SK-N-SH (cell line): ENCODE data around the gene GPC4. TPM values are rescaled to one million over a fixed set of nuclear protein-coding genes. Genes with fewer than 3 reads are reported as not detected.

ENCODE experiments used
- CTCF ChIA-PET: fragments of 300-600, 350-600 bp; formaldehyde crosslinking; extraction: SDS; loops from one replicate; lab custom pipeline; 2021; lab: Yijun Ruan, JAX
- POLR2A ChIA-PET: fragments of 350-600 bp; sonication (Branson Sonifier 250); formaldehyde crosslinking; extraction: SDS; loops from one replicate; lab custom pipeline; 2020; ENCODE audit warnings: antibody characterized with exemption, inconsistent platforms; lab: Yijun Ruan, JAX
- DNase-seq: peaks from one replicate; pipeline ENCODE4 v3.0.0; 2012
- H2AFZ ChIP-seq: fragments of 200-600 bp; sonication (generic); 2 replicates; pipeline ENCODE4 v1.8.1; 2016; ENCODE audit warnings: antibody characterized with exemption, mild to moderate bottlenecking, low read depth
- H3F3A ChIP-seq: fragments of 200-600 bp; sonication (generic); replicated peaks from 2 replicates; pipeline ENCODE3; 2016; ENCODE audit warnings: antibody characterized with exemption, mild to moderate bottlenecking; ENCODE audit not compliant: insufficient read depth
- H3K27ac ChIP-seq, 2 experiments: fragments of 200-500 bp in 1 of 2; fragments of 200-600 bp in 1 of 2; sonication (Bioruptor generic) in 1 of 2; sonication (generic), shearing (Covaris generic) in 1 of 2; 2 replicates each; pipeline versions ENCODE4 v1.5.1 to v1.6.1; 2014 to 2016; ENCODE audit warnings: low read depth in 2 of 2, inconsistent platforms in 1 of 2, low read length in 1 of 2, mild to moderate bottlenecking in 1 of 2, mixed read lengths in 1 of 2
- H3K27me3 ChIP-seq: fragments of 200-600 bp; sonication (generic), shearing (Covaris generic); 2 replicates; pipeline ENCODE4 v1.6.1; 2016; ENCODE audit warnings: mixed run types; ENCODE audit not compliant: insufficient read depth
- H3K36me3 ChIP-seq, 2 experiments: fragments of 200-500 bp in 1 of 2; fragments of 200-600 bp in 1 of 2; sonication (Bioruptor generic) in 1 of 2; sonication (generic) in 1 of 2; replicated peaks in 1 of 2; 2 replicates each; pipeline versions ENCODE3 to v1.5.1; 2014 to 2016; ENCODE audit warnings: low read length in 1 of 2, mild to moderate bottlenecking in 1 of 2; ENCODE audit not compliant: insufficient read depth in 2 of 2, control insufficient read depth in 1 of 2
- H3K4me1 ChIP-seq, 2 experiments: fragments of 200-500 bp in 1 of 2; fragments of 200-600 bp in 1 of 2; sonication (Bioruptor generic) in 1 of 2; sonication (generic), shearing (Covaris generic) in 1 of 2; 2 replicates each; pipeline versions ENCODE4 v1.5.1 to v1.6.1; 2014 to 2016; ENCODE audit warnings: low read depth in 1 of 2, low read length in 1 of 2, mixed run types in 1 of 2; ENCODE audit not compliant: insufficient read depth in 2 of 2, control insufficient read depth in 1 of 2
- H3K4me2 ChIP-seq: fragments of 200-600 bp; sonication (generic), shearing (Covaris generic); 2 replicates; pipeline ENCODE4 v1.6.1; 2017; ENCODE audit warnings: mixed run types
- H3K4me3 ChIP-seq, 2 experiments: fragments of 200-500 bp in 1 of 2; fragments of 200-600 bp in 1 of 2; sonication (Bioruptor generic) in 1 of 2; sonication (generic), shearing (Covaris generic) in 1 of 2; 2 replicates each; pipeline versions ENCODE4 v1.5.1 to v1.8.1; 2014 to 2016; ENCODE audit warnings: low read depth in 2 of 2, inconsistent platforms in 1 of 2, low read length in 1 of 2, mild to moderate bottlenecking in 1 of 2, mixed read lengths in 1 of 2, moderate library complexity in 1 of 2
- H3K79me2 ChIP-seq: fragments of 200-600 bp; sonication (generic); 2 replicates; pipeline ENCODE4 v1.8.1; 2017; ENCODE audit warnings: mild to moderate bottlenecking; ENCODE audit not compliant: insufficient read depth
- H3K9ac ChIP-seq: fragments of 200-600 bp; sonication (generic); 2 replicates; pipeline ENCODE4 v1.6.1; 2017; ENCODE audit warnings: mixed run types
- H3K9me2 ChIP-seq: fragments of 200-600 bp; sonication (generic); 2 replicates; pipeline ENCODE4 v1.6.1; 2017; ENCODE audit warnings: mixed run types
- H3K9me3 ChIP-seq: fragments of 200-600 bp; sonication (generic); 2 replicates; pipeline ENCODE4 v1.6.1; 2017; ENCODE audit warnings: mixed run types, mild to moderate bottlenecking, moderate library complexity
- H4K20me1 ChIP-seq: fragments of 200-600 bp; sonication (generic); 2 replicates; pipeline ENCODE4 v1.6.1; 2017; ENCODE audit warnings: mild to moderate bottlenecking, mixed run types; ENCODE audit not compliant: insufficient read depth
- CHD2 ChIP-seq: fragments of 150-350 bp; IDR thresholded peaks from 2 replicates; pipeline ENCODE4 v1.6.1; 2018; ENCODE audit warnings: low read length; ENCODE audit not compliant: partially characterized antibody
- FOXJ3 ChIP-seq: sonication (generic); formaldehyde crosslinking; IDR thresholded peaks from 2 replicates; pipeline ENCODE4 v1.5.1; 2020; ENCODE audit warnings: mild to moderate bottlenecking, missing genetic modification reagents
- FOXM1 ChIP-seq: IDR thresholded peaks from 2 replicates; pipeline ENCODE4 v1.4.0; 2012; ENCODE audit warnings: low read depth, mild to moderate bottlenecking
- GATA2 ChIP-seq: sonication (generic); formaldehyde crosslinking; IDR thresholded peaks from 2 replicates; pipeline ENCODE4 v1.5.0; 2020; ENCODE audit warnings: mild to moderate bottlenecking, missing genetic modification reagents
- JUND ChIP-seq: IDR thresholded peaks from 2 replicates; pipeline ENCODE4 v1.4.0; 2012
- MXI1 ChIP-seq: IDR thresholded peaks from 2 replicates; pipeline ENCODE4 v1.6.1; 2012; ENCODE audit warnings: mild to moderate bottlenecking, low read depth, low read length, improper control_type of control experiment
- NFIC ChIP-seq: IDR thresholded peaks from 2 replicates; pipeline ENCODE4 v1.4.0; 2012; ENCODE audit warnings: borderline replicate concordance
- RCOR1 ChIP-seq: fragments of 150-350 bp; IDR thresholded peaks from 2 replicates; pipeline ENCODE4 v1.6.1; 2017; ENCODE audit warnings: antibody characterized with exemption, low read length
- RFX5 ChIP-seq: IDR thresholded peaks from 2 replicates; pipeline ENCODE4 v1.6.1; 2012; ENCODE audit warnings: mild to moderate bottlenecking, improper control_type of control experiment, low read length
- RXRA ChIP-seq: IDR thresholded peaks from 2 replicates; pipeline ENCODE4 v1.4.0; 2012; ENCODE audit warnings: low read depth, mild to moderate bottlenecking, borderline replicate concordance
- SMC3 ChIP-seq: IDR thresholded peaks from 2 replicates; pipeline ENCODE4 v1.6.1; 2012; ENCODE audit warnings: low read depth, low read length, improper control_type of control experiment
- TCF12 ChIP-seq: IDR thresholded peaks from 2 replicates; pipeline ENCODE4 v1.4.0; 2012
- YY1 ChIP-seq: IDR thresholded peaks from 2 replicates; pipeline ENCODE4 v1.4.0; 2012; ENCODE audit warnings: low read depth, mild to moderate bottlenecking
- WGBS: methylation state at CpG from one replicate; pipeline ENCODE4 v1.1.6; 2017; ENCODE audit warnings: low lambda C conversion rate; 5-methylcytosine and 5-hydroxymethylcytosine counted together
- polyA plus RNA-seq, 3 experiments: library from polyadenylated mRNA; depleted of rRNA; stranded (reverse); fragments of >200 nt; gene quantifications; 2 replicates each; pipeline ENCODE4 v1.2.3, GENCODE V29; 2012
- TF ChIP-seq, protein P1 (sequence below): IDR thresholded peaks from 2 replicates; pipeline ENCODE4 v1.4.0; 2012; ENCODE audit warnings: low read depth, borderline replicate concordance
- TF ChIP-seq, protein P2 (sequence below): IDR thresholded peaks from 2 replicates; pipeline ENCODE4 v1.6.1; 2012; ENCODE audit warnings: mild to moderate bottlenecking, low read depth, low read length, moderate library complexity
- TF ChIP-seq, protein P3 (sequence below): IDR thresholded peaks from 2 replicates; pipeline ENCODE4; 2012

GPC4 gene
- polyA plus RNA-seq, 1 of the 3 experiments (the other 2 are of a cell fraction) = 0.16 TPM

DNA sequence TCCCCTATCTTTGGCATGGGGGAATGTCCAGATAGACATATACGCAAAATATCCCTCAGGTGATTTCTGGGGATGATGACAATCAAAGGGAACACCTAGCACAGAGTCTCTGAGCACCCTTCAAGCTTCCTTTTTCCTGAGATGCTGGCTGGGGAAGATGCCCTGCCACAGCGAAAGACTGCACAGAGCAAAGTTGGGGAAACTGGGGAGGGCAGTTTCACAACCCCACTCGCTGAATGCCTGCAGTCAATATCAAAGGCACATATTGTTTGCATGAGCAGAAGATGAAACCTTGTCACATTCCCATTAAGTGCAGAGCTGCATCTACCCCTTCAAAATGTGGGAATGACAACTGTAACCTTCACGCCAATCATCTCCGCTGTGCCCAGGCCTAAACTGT, 2.6 kb downstream of the GPC4 start:
- 44% methylated on average over 5 of the region's 5 CpGs for WGBS
- Histone ChIP-seq H3K9me3 (no peaks in the 10 kb centered on the region), H3K4me1 (no peaks in the 10 kb centered on the region; a peak in 1 of 4 replicates), H3K4me2 (no peak overlapping the region), H3K79me2 (no peaks in the 10 kb centered on the region), H3K27me3 (peaks cover 42% of the 10 kb centered on the region; the same call in 1 of the 2 replicates), H3K27ac (no peak overlapping the region), H2AFZ (no peak overlapping the region), H4K20me1 (no peaks in the 10 kb centered on the region), H3F3A (no peaks in the 10 kb centered on the region), H3K9me2 (no peaks in the 10 kb centered on the region), H3K9ac (no peak overlapping the region), H3K4me3 (no peak overlapping the region), H3K36me3 (no peaks in the 10 kb centered on the region)
- DNase-seq = no peak
- ChIA-PET CTCF (no interaction called here), POLR2A (no interaction called here)
- TF ChIP-seq YY1 (no peak), FOXM1 (no peak), TCF12 (no peak), NFIC (no peak), RFX5 (no peak), GATA2 (no peak), MXI1 (no peak), RCOR1 (no peak), FOXJ3 (no peak), SMC3 (no peak), JUND (no peak), RXRA (no peak), CHD2 (no peak)
- TF ChIP-seq, protein P1, sequence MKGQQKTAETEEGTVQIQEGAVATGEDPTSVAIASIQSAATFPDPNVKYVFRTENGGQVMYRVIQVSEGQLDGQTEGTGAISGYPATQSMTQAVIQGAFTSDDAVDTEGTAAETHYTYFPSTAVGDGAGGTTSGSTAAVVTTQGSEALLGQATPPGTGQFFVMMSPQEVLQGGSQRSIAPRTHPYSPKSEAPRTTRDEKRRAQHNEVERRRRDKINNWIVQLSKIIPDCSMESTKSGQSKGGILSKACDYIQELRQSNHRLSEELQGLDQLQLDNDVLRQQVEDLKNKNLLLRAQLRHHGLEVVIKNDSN = no peak
- TF ChIP-seq, protein P2, sequence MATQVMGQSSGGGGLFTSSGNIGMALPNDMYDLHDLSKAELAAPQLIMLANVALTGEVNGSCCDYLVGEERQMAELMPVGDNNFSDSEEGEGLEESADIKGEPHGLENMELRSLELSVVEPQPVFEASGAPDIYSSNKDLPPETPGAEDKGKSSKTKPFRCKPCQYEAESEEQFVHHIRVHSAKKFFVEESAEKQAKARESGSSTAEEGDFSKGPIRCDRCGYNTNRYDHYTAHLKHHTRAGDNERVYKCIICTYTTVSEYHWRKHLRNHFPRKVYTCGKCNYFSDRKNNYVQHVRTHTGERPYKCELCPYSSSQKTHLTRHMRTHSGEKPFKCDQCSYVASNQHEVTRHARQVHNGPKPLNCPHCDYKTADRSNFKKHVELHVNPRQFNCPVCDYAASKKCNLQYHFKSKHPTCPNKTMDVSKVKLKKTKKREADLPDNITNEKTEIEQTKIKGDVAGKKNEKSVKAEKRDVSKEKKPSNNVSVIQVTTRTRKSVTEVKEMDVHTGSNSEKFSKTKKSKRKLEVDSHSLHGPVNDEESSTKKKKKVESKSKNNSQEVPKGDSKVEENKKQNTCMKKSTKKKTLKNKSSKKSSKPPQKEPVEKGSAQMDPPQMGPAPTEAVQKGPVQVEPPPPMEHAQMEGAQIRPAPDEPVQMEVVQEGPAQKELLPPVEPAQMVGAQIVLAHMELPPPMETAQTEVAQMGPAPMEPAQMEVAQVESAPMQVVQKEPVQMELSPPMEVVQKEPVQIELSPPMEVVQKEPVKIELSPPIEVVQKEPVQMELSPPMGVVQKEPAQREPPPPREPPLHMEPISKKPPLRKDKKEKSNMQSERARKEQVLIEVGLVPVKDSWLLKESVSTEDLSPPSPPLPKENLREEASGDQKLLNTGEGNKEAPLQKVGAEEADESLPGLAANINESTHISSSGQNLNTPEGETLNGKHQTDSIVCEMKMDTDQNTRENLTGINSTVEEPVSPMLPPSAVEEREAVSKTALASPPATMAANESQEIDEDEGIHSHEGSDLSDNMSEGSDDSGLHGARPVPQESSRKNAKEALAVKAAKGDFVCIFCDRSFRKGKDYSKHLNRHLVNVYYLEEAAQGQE = no peak
- TF ChIP-seq, protein P3, sequence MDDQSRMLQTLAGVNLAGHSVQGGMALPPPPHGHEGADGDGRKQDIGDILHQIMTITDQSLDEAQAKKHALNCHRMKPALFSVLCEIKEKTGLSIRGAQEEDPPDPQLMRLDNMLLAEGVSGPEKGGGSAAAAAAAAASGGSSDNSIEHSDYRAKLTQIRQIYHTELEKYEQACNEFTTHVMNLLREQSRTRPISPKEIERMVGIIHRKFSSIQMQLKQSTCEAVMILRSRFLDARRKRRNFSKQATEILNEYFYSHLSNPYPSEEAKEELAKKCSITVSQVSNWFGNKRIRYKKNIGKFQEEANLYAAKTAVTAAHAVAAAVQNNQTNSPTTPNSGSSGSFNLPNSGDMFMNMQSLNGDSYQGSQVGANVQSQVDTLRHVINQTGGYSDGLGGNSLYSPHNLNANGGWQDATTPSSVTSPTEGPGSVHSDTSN = no peak
